NCI-H524 (cell line): ENCODE measurements around the gene NAV2.
A peak's percentile ranks its signal among the peaks of the same experiment; 100 is the strongest.

ENCODE experiments used
- DNase-seq, 2 experiments: peaks; one replicate each; lab custom pipeline; 2025; lab: John Stamatoyannopoulos, UW

The NAV2 gene

GRCh38 chr11:19712281-19713195, at the start of gene NAV2:
NAV2 (plus strand) TSS chr11:19712837; CDS start chr11:19713696, 859 bp downstream.
- DNase-seq, result peak; percentile 77 to 90

GRCh38 chr11:19663206-19663605, 49.4 kb upstream of the NAV2 start:
- DNase-seq, result no peak

- peak; percentile 49 to 79 for DNase-seq
Measured at GRCh38 chr11:19664886-19665548, 47.6 kb upstream of the NAV2 start.

GRCh38 chr11:19666951-19667350, 45.7 kb upstream of the NAV2 start:
- no peak for DNase-seq

- DNase-seq, result no peak
Measured at GRCh38 chr11:19669511-19669910, 43.1 kb upstream of the NAV2 start.

- no peak for DNase-seq
Measured at GRCh38 chr11:19670030-19670791, 42.4 kb upstream of the NAV2 start.

GRCh38 chr11:19672586-19673206, 39.9 kb upstream of the NAV2 start:
- DNase-seq, result no peak

GRCh38 chr11:19673924-19674729, 38.5 kb upstream of the NAV2 start:
- peak; percentile 13 to 61 for DNase-seq

GRCh38 chr11:19674836-19675235, 37.8 kb upstream of the NAV2 start:
- no peak for DNase-seq

- DNase-seq, result no peak
Measured at GRCh38 chr11:19675397-19675796, 37.2 kb upstream of the NAV2 start.

GRCh38 chr11:19676475-19677380, 35.9 kb upstream of the NAV2 start:
- peak; percentile 14 to 75 for DNase-seq

- no peak for DNase-seq
Measured at GRCh38 chr11:19677381-19678080, 35.1 kb upstream of the NAV2 start.

GRCh38 chr11:19679952-19680828, 32.4 kb upstream of the NAV2 start:
- no peak for DNase-seq

- DNase-seq, result no peak
Measured at GRCh38 chr11:19680829-19681368, 31.7 kb upstream of the NAV2 start.

GRCh38 chr11:19683141-19683805, 29.4 kb upstream of the NAV2 start:
- DNase-seq, result no peak

- no peak for DNase-seq
Measured at GRCh38 chr11:19683862-19684491, 28.7 kb upstream of the NAV2 start.

GRCh38 chr11:19686234-19686633, 26.4 kb upstream of the NAV2 start:
- DNase-seq, result no peak
